NCI-H2107 treated with DMSO at 0.1 percent for 48 hours (cell line): ENCODE results near the gene KIRREL3.

Source experiments
- DNase-seq: peaks from one replicate; lab custom pipeline; 2025; ENCODE audit not compliant: unreplicated experiment; lab: John Stamatoyannopoulos, UW

KIRREL3 gene

DNA sequence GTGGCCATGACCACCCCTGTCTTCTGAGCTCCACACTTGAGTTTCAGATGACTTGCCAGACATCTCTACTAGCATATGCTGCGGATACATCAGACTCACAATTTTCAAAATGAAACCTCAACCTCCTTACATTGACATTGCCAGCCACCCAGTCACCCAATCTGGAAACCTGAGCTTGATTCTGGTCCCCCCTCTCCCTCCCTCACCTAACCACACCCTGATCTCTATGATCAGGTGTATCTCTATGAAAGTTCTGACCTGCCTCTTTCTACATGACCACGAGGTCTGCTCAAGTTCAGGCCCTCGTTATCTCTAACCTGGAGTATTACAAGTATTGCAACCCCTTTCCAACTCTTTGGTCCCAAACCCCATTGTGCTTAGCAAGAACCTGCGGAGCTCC lies 254.1 kb downstream of the KIRREL3 start:
- no peak for DNase-seq

- DNase-seq, result no peak
Observed at GRCh38 chr11:126744699-126745098, 255.9 kb downstream of the KIRREL3 start.

- DNase-seq, result no peak
Observed at GRCh38 chr11:126743628-126744027, 256.9 kb downstream of the KIRREL3 start.

DNA sequence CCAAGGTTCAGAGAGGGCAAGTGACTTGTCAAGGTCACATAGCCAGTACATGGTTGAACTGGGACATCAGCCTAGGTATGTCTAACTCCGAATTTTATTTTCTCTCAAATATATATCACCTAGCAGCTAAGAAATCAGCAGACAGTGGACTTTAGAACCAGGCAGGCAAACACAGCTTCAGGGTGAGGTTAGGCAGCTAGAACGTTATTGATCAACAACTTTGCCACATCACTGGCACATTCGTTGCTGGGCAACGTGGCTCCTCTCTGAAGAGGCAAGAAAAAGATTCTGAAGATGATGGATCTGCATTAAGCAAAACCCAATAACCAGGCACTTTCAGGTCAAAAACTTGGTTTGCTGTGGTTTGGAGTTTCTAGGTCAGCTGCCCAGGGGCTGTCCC lies 258.0 kb downstream of the KIRREL3 start:
- no peak for DNase-seq

- no peak for DNase-seq
Observed at GRCh38 chr11:126740846-126741245, 259.7 kb downstream of the KIRREL3 start.

DNA sequence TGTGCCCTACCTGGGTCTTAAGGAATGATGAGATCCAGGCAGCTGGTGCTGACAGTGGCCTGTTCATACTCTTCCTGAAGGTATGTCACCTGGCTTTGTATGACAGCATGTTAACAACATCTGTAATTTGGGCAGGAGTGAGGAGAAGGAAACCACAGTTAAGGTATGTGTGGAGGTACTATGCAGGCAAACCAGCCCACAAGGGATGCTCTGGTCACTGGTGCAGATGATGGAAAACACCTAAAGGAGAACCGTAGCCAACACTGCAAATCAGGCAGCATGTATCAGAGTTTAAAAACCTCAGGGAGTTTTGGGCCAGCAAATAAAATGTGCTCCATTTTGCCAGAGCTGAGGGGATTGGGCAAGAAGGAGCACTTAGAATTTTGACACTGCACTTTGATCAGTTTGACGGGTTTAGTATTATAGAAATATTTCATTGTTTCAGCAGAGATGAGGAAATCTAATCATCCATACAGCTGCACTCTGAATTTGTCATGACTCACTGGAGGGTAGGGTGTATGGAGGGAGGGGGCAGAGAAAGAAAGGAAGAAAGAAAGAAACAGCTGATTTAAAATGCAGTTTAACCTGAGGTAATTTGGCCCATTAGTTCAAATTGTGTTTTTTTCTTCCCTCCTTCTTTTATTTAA lies 260.9 kb downstream of the KIRREL3 start:
- no peak for DNase-seq

- DNase-seq, result no peak
Observed at GRCh38 chr11:126738295-126739031, 262.1 kb downstream of the KIRREL3 start.

DNA sequence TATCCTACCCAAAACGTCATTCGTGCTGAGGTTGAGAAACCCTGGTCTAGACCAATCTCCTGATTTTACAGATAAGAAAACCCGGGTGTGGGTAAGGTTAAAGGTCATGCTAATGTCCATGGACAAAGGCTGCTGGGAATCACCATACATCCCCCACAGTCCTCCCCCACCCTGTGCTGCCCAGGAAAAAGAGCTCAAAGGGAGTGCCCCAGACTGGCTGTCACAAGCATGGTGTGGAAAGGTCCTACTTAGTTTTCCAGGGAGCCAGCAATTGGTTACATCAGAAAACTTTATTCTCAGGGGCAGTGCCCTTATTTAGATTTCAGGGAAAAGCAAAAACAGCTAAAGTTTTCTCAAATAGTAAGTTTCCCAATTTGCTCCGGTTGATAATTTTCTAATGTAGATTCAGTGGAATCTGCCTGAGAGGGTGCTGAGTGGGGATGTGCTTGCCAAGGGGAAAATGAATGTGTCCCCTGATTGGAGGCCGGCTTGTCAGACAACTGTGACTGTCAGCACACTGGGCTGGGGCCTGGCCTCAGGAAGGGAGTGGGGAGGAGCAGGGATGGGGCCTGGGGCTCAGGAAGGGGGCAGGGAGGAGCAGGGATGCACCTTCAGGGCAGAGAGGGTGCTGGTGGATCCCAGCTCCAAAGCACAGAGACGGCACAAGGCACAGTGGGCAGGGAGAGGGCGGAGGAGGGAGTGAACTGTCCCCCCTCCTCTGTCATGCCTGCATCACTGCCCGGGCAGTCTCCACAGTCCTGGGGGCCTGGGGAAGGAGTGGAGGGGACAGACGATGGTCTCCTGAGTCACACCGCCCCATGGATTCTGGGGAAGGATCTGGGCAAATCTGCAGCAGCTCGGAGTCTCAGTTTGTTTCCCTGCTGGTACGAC lies 263.6 kb downstream of the KIRREL3 start:
- DNase-seq, result no peak

- no peak for DNase-seq
Observed at GRCh38 chr11:126734752-126735151, 265.8 kb downstream of the KIRREL3 start.

- DNase-seq, result no peak
Observed at GRCh38 chr11:126733685-126734084, 266.9 kb downstream of the KIRREL3 start.

GRCh38 chr11:126732981-126733380 lies 267.6 kb downstream of the KIRREL3 start:
- no peak for DNase-seq

DNA sequence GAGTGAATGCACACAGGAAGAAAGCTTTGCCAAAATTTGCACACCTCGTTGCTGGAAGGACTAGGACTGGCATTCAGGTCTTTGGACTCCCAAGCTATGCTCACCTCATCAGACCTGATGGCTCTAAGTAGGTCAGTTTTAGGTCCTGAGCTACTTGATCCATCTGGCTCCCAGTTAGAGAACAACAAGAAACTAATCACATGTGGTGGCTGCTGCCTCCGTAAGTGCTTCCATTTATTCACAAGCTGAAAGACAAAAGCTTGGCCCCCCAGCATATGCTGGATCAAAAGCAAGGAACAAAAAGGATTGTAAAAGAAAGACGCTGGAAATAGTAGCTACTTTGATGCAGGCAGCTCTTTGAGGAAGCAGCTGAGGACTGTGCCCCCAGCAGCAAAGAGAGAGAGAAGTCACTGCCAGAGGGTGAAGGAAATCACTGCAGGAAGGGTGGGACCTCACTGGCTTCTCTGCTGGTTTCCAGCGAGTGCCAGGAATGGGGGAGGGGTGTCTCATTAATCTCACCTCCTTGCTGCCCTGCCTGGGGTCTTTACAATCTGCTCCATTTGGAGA lies 268.9 kb downstream of the KIRREL3 start:
- DNase-seq, result no peak

DNA sequence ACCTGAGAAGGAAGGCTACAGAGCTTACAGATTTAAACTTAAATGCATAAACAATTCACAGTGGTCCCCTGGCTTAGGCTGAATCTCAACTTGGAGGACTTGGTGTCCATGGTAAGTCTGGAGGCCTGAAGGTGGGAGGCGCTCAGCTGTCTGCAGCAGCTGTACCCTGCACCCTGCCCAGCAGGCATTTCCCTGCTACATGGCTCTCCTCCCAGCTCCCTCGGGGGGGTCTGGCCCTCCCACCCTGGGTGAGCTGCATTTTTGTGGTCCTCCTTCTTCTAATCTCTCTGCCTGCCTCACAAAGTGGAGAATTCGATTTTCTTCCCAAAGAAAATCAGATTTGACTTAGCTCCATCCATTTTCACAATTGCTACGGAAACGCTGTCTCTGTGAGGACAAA lies 273.2 kb downstream of the KIRREL3 start:
- no peak for DNase-seq

GRCh38 chr11:126725521-126725920 lies 275.0 kb downstream of the KIRREL3 start:
- no peak for DNase-seq

DNA sequence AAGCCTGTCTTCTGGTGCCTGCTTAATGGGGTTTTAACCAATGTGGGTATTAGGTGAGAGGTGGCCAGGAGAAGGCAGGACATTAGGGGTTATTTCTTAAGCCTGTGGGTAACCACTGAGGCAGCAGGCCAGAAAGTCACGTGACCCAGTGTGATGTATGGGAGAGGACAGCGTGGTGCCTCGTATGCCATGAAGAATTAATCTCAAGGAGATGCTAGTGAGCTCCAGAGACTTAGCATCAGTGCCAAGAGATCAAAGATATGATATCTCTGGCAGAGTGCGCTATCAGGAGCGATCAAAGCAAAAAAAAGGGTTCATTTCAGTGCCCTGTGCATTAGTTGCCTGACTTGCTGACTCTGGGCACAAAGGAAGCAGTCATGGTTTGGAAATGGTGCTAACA lies 275.5 kb downstream of the KIRREL3 start:
- DNase-seq, result no peak

- DNase-seq, result no peak
Observed at GRCh38 chr11:126723665-126724045, 276.9 kb downstream of the KIRREL3 start.

- no peak for DNase-seq
Observed at GRCh38 chr11:126722956-126723664, 277.5 kb downstream of the KIRREL3 start.

DNA sequence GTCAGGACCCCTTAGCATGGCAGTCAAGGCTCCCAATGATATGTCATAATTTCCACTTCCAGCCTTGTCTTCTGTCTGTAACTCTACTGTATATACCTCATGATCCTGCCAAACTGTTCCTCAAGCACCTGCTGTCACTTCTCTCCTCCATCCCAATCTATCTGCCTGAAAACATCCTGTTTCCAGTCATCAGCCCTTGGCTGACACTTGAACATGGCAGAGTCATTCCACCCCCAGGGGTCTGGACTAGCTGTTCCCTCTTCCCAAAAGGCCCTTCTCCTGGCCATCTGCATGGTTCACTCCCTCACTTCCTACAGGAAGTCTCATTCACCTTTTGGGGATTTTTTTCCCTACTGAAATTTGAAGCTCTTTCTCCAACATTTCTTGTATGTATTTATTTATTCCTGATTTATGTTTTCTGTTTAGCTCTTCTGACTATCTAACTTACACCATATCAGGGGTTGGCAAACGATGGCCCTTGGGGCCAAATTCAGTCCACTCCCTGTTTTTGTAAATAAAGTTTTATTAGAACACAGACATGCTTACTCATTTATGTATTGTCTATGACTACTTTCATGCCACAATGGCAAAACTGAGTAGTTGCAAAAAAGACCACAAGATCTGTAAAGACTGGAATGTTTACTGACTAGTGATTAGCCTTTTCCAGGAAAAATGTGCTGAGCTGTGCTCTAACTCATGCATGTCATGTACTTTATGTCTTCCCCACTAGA lies 278.4 kb downstream of the KIRREL3 start:
- DNase-seq, result no peak

GRCh38 chr11:126720539-126721235 lies 279.9 kb downstream of the KIRREL3 start:
- no peak for DNase-seq

DNA sequence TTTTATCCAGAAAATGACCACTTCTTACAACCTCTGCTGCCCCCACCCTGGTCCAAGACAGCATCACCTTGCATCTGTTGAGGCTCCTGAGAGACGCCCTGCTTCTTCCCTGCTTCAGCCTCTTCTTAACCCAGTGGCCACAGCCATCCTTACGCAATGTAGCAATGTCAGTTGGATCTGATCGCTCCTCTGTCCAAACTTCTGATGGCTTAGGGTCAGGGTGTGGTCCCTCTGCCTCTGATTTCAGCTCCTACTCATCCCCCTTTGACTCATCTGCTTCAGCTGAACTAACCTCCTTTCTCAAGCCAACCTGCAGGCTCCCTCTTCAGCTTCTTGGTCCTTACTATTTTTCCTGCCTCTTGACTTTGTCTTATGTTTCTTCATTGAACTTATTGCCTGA lies 280.8 kb downstream of the KIRREL3 start:
- no peak for DNase-seq
